Measurements from ENCODE around the gene CHAT.

The CHAT gene

GRCh38 chr10:49631975-49632374 is 18.1 kb downstream of the CHAT start:
- DNase-seq (ENCODE audit: low read depth in 1 of 2, low spot score in 1 of 2), result no peak
- H3K27ac ChIP-seq (replicated peaks), result no peak overlapping the region
- no peak overlapping the region for H3K4me3 ChIP-seq (replicated peaks; ENCODE audit: insufficient read depth, low read length)
- peaks cover 2% of the 10 kb centered on the region for H3K27me3 ChIP-seq (ENCODE audit: insufficient read depth, poor library complexity, severe bottlenecking)
- TF ChIP-seq CTCF (IDR thresholded peaks at IDR 0.05; ENCODE audit: insufficient read depth, low read length) (no peak), GABPA (IDR thresholded peaks at IDR 0.05; ENCODE audit: low read depth) (no peak), SPI1 (IDR thresholded peaks at IDR 0.05; ENCODE audit: borderline replicate concordance, low read depth) (no peak), REST (IDR thresholded peaks at IDR 0.05; ENCODE audit: insufficient replicate concordance, low read depth) (no peak), POLR2AphosphoS5 (IDR thresholded peaks at IDR 0.05; ENCODE audit: low read depth) (no peak)

- Histone ChIP-seq H3K4me3 (replicated peaks; ENCODE audit: insufficient read depth, low read length) (no peak overlapping the region), H3K27ac (replicated peaks) (no peak overlapping the region), H3K27me3 (ENCODE audit: insufficient read depth, poor library complexity, severe bottlenecking) (peaks cover 2% of the 10 kb centered on the region)
- DNase-seq (ENCODE audit: low read depth in 1 of 2, low spot score in 1 of 2), result no peak
- TF ChIP-seq CTCF (IDR thresholded peaks at IDR 0.05; ENCODE audit: insufficient read depth, low read length) (no peak), SPI1 (IDR thresholded peaks at IDR 0.05; ENCODE audit: borderline replicate concordance, low read depth) (no peak), GABPA (IDR thresholded peaks at IDR 0.05; ENCODE audit: low read depth) (no peak), REST (IDR thresholded peaks at IDR 0.05; ENCODE audit: insufficient replicate concordance, low read depth) (no peak), POLR2AphosphoS5 (IDR thresholded peaks at IDR 0.05; ENCODE audit: low read depth) (no peak)
These were observed 18.8 kb downstream of the CHAT start for GRCh38 chr10:49632406-49633317.

- DNase-seq (ENCODE audit: low read depth in 1 of 2, low spot score in 1 of 2), result no peak
- Histone ChIP-seq H3K4me3 (replicated peaks; ENCODE audit: insufficient read depth, low read length) (no peak overlapping the region), H3K27me3 (ENCODE audit: insufficient read depth, poor library complexity, severe bottlenecking) (peaks cover 2% of the 10 kb centered on the region), H3K27ac (replicated peaks) (no peak overlapping the region)
- TF ChIP-seq GABPA (IDR thresholded peaks at IDR 0.05; ENCODE audit: low read depth) (no peak), CTCF (IDR thresholded peaks at IDR 0.05; ENCODE audit: insufficient read depth, low read length) (no peak), REST (IDR thresholded peaks at IDR 0.05; ENCODE audit: insufficient replicate concordance, low read depth) (no peak)
These were observed 19.7 kb downstream of the CHAT start for GRCh38 chr10:49633327-49634068.

All from HL-60 (cell line).